Epithelial cell of proximal tubule (primary cell): ENCODE data around the gene CACNA2D2. TPM values are rescaled to one million over a fixed set of nuclear protein-coding genes. Genes with fewer than 3 reads are reported as not detected.

Source experiments
- DNase-seq: peaks from one replicate; pipeline ENCODE4 v3.0.0-alpha.2; 2011; ENCODE audit warnings: low read depth
- H3K4me3 ChIP-seq: 2 replicates; pipeline ENCODE4 v1.5.1; 2011; ENCODE audit warnings: low read depth, mild to moderate bottlenecking, low read length
- CTCF ChIP-seq: conservative IDR thresholded peaks from 2 replicates; pipeline ENCODE4 v1.5.1; 2012; ENCODE audit warnings: low read depth, mild to moderate bottlenecking, low read length
- total RNA-seq: library from RNA; depleted of rRNA; stranded (reverse); fragments of >200 nt; gene quantifications from 2 replicates; pipeline ENCODE4 v1.2.3, GENCODE V29; 2015

The CACNA2D2 gene
- total RNA-seq, 1 donor from 2014 or later = not detected

GRCh38 chr3:50545781-50546180, 42.3 kb upstream of the CACNA2D2 start:
- no peak for TF ChIP-seq CTCF
- no peak for DNase-seq
- no peak overlapping the region for H3K4me3 ChIP-seq

- DNase-seq = no peak
- H3K4me3 ChIP-seq = no peak overlapping the region
- TF ChIP-seq CTCF = peak; percentile 94
Measured at GRCh38 chr3:50542177-50543034, 39.0 kb upstream of the CACNA2D2 start.

- H3K4me3 ChIP-seq = no peak overlapping the region
- TF ChIP-seq CTCF = no peak
- DNase-seq = no peak
Measured at GRCh38 chr3:50539356-50540286, 36.2 kb upstream of the CACNA2D2 start.

GRCh38 chr3:50537421-50538129, 34.1 kb upstream of the CACNA2D2 start:
- TF ChIP-seq CTCF = no peak
- no peak overlapping the region for H3K4me3 ChIP-seq
- no peak for DNase-seq

- no peak overlapping the region for H3K4me3 ChIP-seq
- TF ChIP-seq CTCF = no peak
- no peak for DNase-seq
Measured at GRCh38 chr3:50536471-50537180, 33.2 kb upstream of the CACNA2D2 start.

- TF ChIP-seq CTCF = no peak
- peak; percentile 70 for DNase-seq
Measured at GRCh38 chr3:50534681-50535330, 31.4 kb upstream of the CACNA2D2 start.

More at GRCh38 chr3:50534681-50535330, 31.4 kb upstream of the CACNA2D2 start:
- no peak overlapping the region for H3K4me3 ChIP-seq
